CD4-positive, alpha-beta T cell (primary cell): ENCODE measurements around the gene CPED1. TPM values are rescaled to one million over a fixed set of nuclear protein-coding genes. Genes with fewer than 3 reads are reported as not detected.

Experiments
- ATAC-seq: fragments of 200-7000 bp; cut with Tn5 transposase; one replicate; pipeline ENCODE4 v1.10.0; 2022; ENCODE audit warnings: mild to moderate bottlenecking; ENCODE audit not compliant: poor library complexity
- CTCF ChIA-PET: fragments of 350-600 bp; sonication (Branson Sonifier 250); formaldehyde crosslinking; loops from one replicate; lab custom pipeline; 2021; ENCODE audit warnings: antibody characterized with exemption, inconsistent platforms; lab: Charles Lee
- POLR2A ChIA-PET: fragments of 350-600 bp; sonication (Branson Sonifier 250); formaldehyde crosslinking; loops from one replicate; lab custom pipeline; 2021; ENCODE audit warnings: antibody characterized with exemption, inconsistent platforms; lab: Charles Lee
- DNase-seq, 14 experiments: peaks; one replicate each; pipeline ENCODE4 v3.0.0-alpha.2; 2013 to 2020; ENCODE audit warnings: mixed read lengths in 2 of 14
- H3K27ac ChIP-seq, 2 donors: one replicate each; pipeline versions ENCODE4 v1.5.1 to v1.7.0; 2013; ENCODE audit warnings: low read length in 2 of 2, low read depth in 1 of 2, mild to moderate bottlenecking in 1 of 2
- H3K27me3 ChIP-seq, 2 experiments: 1 replicate in 1 of 2; 2 replicates in 1 of 2; pipeline versions ENCODE4 v1.6.1 to v1.7.0; 2013; ENCODE audit warnings: low read length in 2 of 2, control low read depth in 1 of 2, mild to moderate bottlenecking in 1 of 2, moderate library complexity in 1 of 2; ENCODE audit not compliant: insufficient read depth in 2 of 2, control insufficient read depth in 1 of 2
- H3K36me3 ChIP-seq: one replicate; pipeline ENCODE4 v1.6.1; 2013; ENCODE audit warnings: low read length, control low read depth; ENCODE audit not compliant: insufficient read depth
- H3K4me1 ChIP-seq: one replicate; pipeline ENCODE4 v1.6.1; 2013; ENCODE audit warnings: low read length, control low read depth; ENCODE audit not compliant: insufficient read depth
- H3K4me3 ChIP-seq: one replicate; pipeline ENCODE4 v1.5.1; 2013; ENCODE audit warnings: mild to moderate bottlenecking, low read length, moderate library complexity
- H3K9me3 ChIP-seq, 2 experiments: 1 replicate in 1 of 2; 2 replicates in 1 of 2; pipeline versions ENCODE4 v1.6.1 to v1.7.0; 2013; ENCODE audit warnings: low read length in 2 of 2, mild to moderate bottlenecking in 2 of 2, control low read depth in 1 of 2, moderate library complexity in 1 of 2; ENCODE audit not compliant: control insufficient read depth in 1 of 2, insufficient read depth in 1 of 2
- H3K27ac Mint-ChIP-seq: one replicate; pipeline ENCODE4 v1.8.0; 2020; ENCODE audit warnings: mixed read lengths
- H3K27me3 Mint-ChIP-seq: one replicate; pipeline ENCODE4 v1.8.0; 2021; ENCODE audit warnings: mixed read lengths
- H3K36me3 Mint-ChIP-seq: one replicate; pipeline ENCODE4 v1.8.0; 2021; ENCODE audit warnings: low read depth, mixed read lengths
- H3K4me1 Mint-ChIP-seq: one replicate; pipeline ENCODE4 v1.8.0; 2021; ENCODE audit warnings: low read depth, mixed read lengths
- H3K4me3 Mint-ChIP-seq: one replicate; pipeline ENCODE4 v1.8.0; 2020; ENCODE audit warnings: mild to moderate bottlenecking, mixed read lengths
- H3K9me3 Mint-ChIP-seq: one replicate; pipeline ENCODE4 v1.8.0; 2020; ENCODE audit warnings: mixed read lengths
- CTCF ChIP-seq: fragments of 200-600 bp; IDR thresholded peaks from one replicate; pipeline ENCODE4 v1.8.0; 2022; ENCODE audit warnings: antibody characterized with exemption, mild to moderate bottlenecking
- intact Hi-C, 2 experiments: fragments of 100-400 bp; cut with DNase I in 1 of 2; cut with micrococcal nuclease in 1 of 2; formaldehyde crosslinking; loops; one replicate each; pipeline versions ENCODE4 v1.15.1 to v1.9.0; 2023 to 2025; cut with DNase I, micrococcal nuclease
- total RNA-seq, 174 experiments: library from RNA in 2 of 174; stranded (reverse) in 2 of 174; gene quantifications; one replicate each; pipeline ENCODE4 v1.2.3 and lab custom pipeline; 2021 to 2026

CPED1 gene
- total RNA-seq, 2 experiments from 2014 or later: 0.08 to 0.19 TPM

GRCh38 chr7:121085922-121086321 is 97.4 kb downstream of the CPED1 start:
- Histone ChIP-seq H3K4me1 (no peaks in the 10 kb centered on the region), H3K9me3 (no peaks in the 10 kb centered on the region), H3K4me3 (no peak overlapping the region), H3K36me3 (no peaks in the 10 kb centered on the region), H3K27ac (no peak overlapping the region), H3K27me3 (peaks cover 0 to 4% of the 10 kb centered on the region in 2 experiments)
- TF ChIP-seq CTCF: no peak
- POLR2A ChIA-PET: no interaction called here
- Mint-ChIP-seq H3K4me1 (no peaks in the 10 kb centered on the region), H3K36me3 (no peaks in the 10 kb centered on the region), H3K27ac (no peak overlapping the region), H3K9me3 (no peaks in the 10 kb centered on the region), H3K27me3 (peaks cover 6% of the 10 kb centered on the region), H3K4me3 (no peak overlapping the region)
- intact Hi-C loops: no loop called here
- DNase-seq: no peak
- CTCF ChIA-PET: no interaction called here
- no peak for ATAC-seq

- Histone ChIP-seq H3K9me3 (no peaks in the 10 kb centered on the region), H3K36me3 (no peaks in the 10 kb centered on the region), H3K4me1 (no peaks in the 10 kb centered on the region), H3K27me3 (peaks cover 0 to 4% of the 10 kb centered on the region in 2 experiments), H3K4me3 (no peak overlapping the region), H3K27ac (no peak overlapping the region)
- Mint-ChIP-seq H3K9me3 (no peaks in the 10 kb centered on the region), H3K36me3 (no peaks in the 10 kb centered on the region), H3K4me3 (no peak overlapping the region), H3K27me3 (no peaks in the 10 kb centered on the region), H3K27ac (no peak overlapping the region), H3K4me1 (no peaks in the 10 kb centered on the region)
- POLR2A ChIA-PET: no interaction called here
- intact Hi-C loops: no loop called here
- no peak for ATAC-seq
- DNase-seq: no peak
- CTCF ChIA-PET: no interaction called here
- no peak for TF ChIP-seq CTCF
Measured at GRCh38 chr7:121088870-121089269, 100.4 kb downstream of the CPED1 start.

GRCh38 chr7:121094829-121095228 is 106.3 kb downstream of the CPED1 start:
- H3K4me3 ChIP-seq: no peak overlapping the region
- Mint-ChIP-seq H3K4me1 (no peaks in the 10 kb centered on the region), H3K9me3 (no peaks in the 10 kb centered on the region), H3K27me3 (no peaks in the 10 kb centered on the region), H3K27ac (no peak overlapping the region), H3K36me3 (no peaks in the 10 kb centered on the region), H3K4me3 (no peak overlapping the region)
- no peaks in the 10 kb centered on the region for H3K36me3 ChIP-seq
- H3K9me3 ChIP-seq: no peaks in the 10 kb centered on the region
- no peak for TF ChIP-seq CTCF
- no peak overlapping the region for H3K27ac ChIP-seq
- intact Hi-C loops: no loop called here
- ChIA-PET CTCF (interaction anchor here (1.3 to 2.4 kb wide), 2 partner anchors 13 kb away, joined by 4 to 5 read pairs; no protein-coding TSS in a partner anchor), POLR2A (interaction anchor here (1.7 kb wide), 1 partner anchor 14 kb away, joined by 4 read pairs; no protein-coding TSS in a partner anchor)
- ATAC-seq (no peak), DNase-seq (no peak)
- H3K27me3 ChIP-seq: no peaks in the 10 kb centered on the region
- no peaks in the 10 kb centered on the region for H3K4me1 ChIP-seq
